HCT116 (cell line): ENCODE results near the gene BOLA3. TPM values are rescaled to one million over a fixed set of nuclear protein-coding genes. Genes with fewer than 3 reads are reported as not detected.

Source experiments
- ATAC-seq: fragments of 200-7000 bp; cut with Tn5 transposase; 2 replicates; pipeline ENCODE4 v1.9.1; 2020; ENCODE audit warnings: mild to moderate bottlenecking, moderate library complexity
- BruUV-seq: library from RNA; stranded (reverse); fragments of 400-500 nt; replicated peaks from 2 replicates; lab custom pipeline; 2021; lab: Mats Ljungman, UMichigan
- CTCF ChIA-PET: fragments of 300-600 bp; sonication (Branson Sonifier 250); formaldehyde crosslinking; loops from one replicate; lab custom pipeline; 2021; ENCODE audit warnings: antibody characterized with exemption; lab: Charles Lee
- POLR2A ChIA-PET: fragments of 300-600, 350-600 bp; sonication (Branson Sonifier 250); formaldehyde crosslinking; loops from one replicate; lab custom pipeline; 2021; ENCODE audit warnings: antibody characterized with exemption; lab: Charles Lee
- RAD21 ChIA-PET, 2 experiments: fragments of 300-600 bp; sonication (Branson Sonifier 250); formaldehyde crosslinking; loops; one replicate each; lab custom pipeline; 2023; ENCODE audit warnings: low total read pairs in 2 of 2; ENCODE audit not compliant: uncharacterized antibody in 2 of 2, unreplicated experiment in 2 of 2, low non-redundant PET in 1 of 2; lab: Charles Lee
- DNase-seq: peaks from one replicate; pipeline ENCODE4 v3.0.0-alpha.2; 2010; ENCODE audit warnings: low read depth, low spot score
- H2AFZ ChIP-seq: fragments of 200-600 bp; shearing (Covaris generic), sonication (generic); 2 replicates; pipeline ENCODE4 v1.6.1; 2017; ENCODE audit warnings: low read depth, mixed run types, mixed read lengths, antibody characterized with exemption, low read length; ENCODE audit not compliant: poor library complexity, severe bottlenecking
- H3K27ac ChIP-seq: 2 replicates; pipeline ENCODE4 v1.5.1; 2012; ENCODE audit warnings: low read depth, low read length
- H3K27me3 ChIP-seq: fragments of 200-600 bp; sonication (generic); 2 replicates; pipeline ENCODE4 v1.6.1; 2016; ENCODE audit warnings: mixed run types, low read length, mixed read lengths; ENCODE audit not compliant: insufficient read depth
- H3K36me3 ChIP-seq, 2 experiments: fragments of 200-500 bp in 1 of 2; fragments of 200-600 bp in 1 of 2; sonication (Bioruptor generic) in 1 of 2; sonication (generic) in 1 of 2; 2 replicates each; pipeline versions ENCODE4 v1.5.1 to v1.6.1; 2014 to 2016; ENCODE audit warnings: low read length in 2 of 2, inconsistent platforms in 1 of 2, mixed read lengths in 1 of 2, mixed run types in 1 of 2; ENCODE audit not compliant: insufficient read depth in 2 of 2, control insufficient read depth in 1 of 2
- H3K4me1 ChIP-seq, 2 experiments: fragments of 200-600 bp in 1 of 2; sonication (generic) in 1 of 2; 2 replicates each; pipeline versions ENCODE4 v1.5.1 to v1.6.1; 2012 to 2017; ENCODE audit warnings: low read length in 2 of 2, inconsistent platforms in 1 of 2, mild to moderate bottlenecking in 1 of 2, mixed read lengths in 1 of 2, mixed run types in 1 of 2, moderate library complexity in 1 of 2; ENCODE audit not compliant: insufficient read depth in 2 of 2, control insufficient read depth in 1 of 2
- H3K4me2 ChIP-seq: fragments of 200-600 bp; sonication (generic); 2 replicates; pipeline ENCODE4 v1.6.1; 2017; ENCODE audit warnings: mixed run types, low read length, mixed read lengths
- H3K4me3 ChIP-seq, 2 experiments: fragments of 200-600 bp in 1 of 2; sonication (generic) in 1 of 2; replicated peaks in 1 of 2; 2 replicates each; pipeline ENCODE4 v1.5.1; 2011 to 2016; ENCODE audit warnings: low read length in 2 of 2, control low read depth in 1 of 2, low read depth in 1 of 2, mild to moderate bottlenecking in 1 of 2, mixed read lengths in 1 of 2, mixed run types in 1 of 2
- H3K79me2 ChIP-seq: fragments of 200-600 bp; sonication (generic); 2 replicates; pipeline ENCODE4 v1.6.1; 2017; ENCODE audit warnings: mild to moderate bottlenecking, mixed run types, low read length, moderate library complexity, mixed read lengths; ENCODE audit not compliant: insufficient read depth
- H3K9ac ChIP-seq: fragments of 200-600 bp; sonication (generic); 2 replicates; pipeline ENCODE4 v1.6.1; 2016; ENCODE audit warnings: low read length, mixed read lengths
- H3K9me2 ChIP-seq: fragments of 200-600 bp; sonication (generic), shearing (Covaris generic); 2 replicates; pipeline ENCODE4 v1.6.1; 2017; ENCODE audit warnings: mixed run types, mild to moderate bottlenecking, moderate library complexity; ENCODE audit not compliant: insufficient read depth
- H3K9me3 ChIP-seq, 2 experiments: fragments of 200-500 bp in 1 of 2; fragments of 200-600 bp in 1 of 2; sonication (Bioruptor generic) in 1 of 2; sonication (generic) in 1 of 2; 2 replicates each; pipeline ENCODE4 v1.6.1; 2014 to 2017; ENCODE audit warnings: low read length in 2 of 2, mixed read lengths in 2 of 2, inconsistent platforms in 1 of 2, low read depth in 1 of 2, mild to moderate bottlenecking in 1 of 2, mixed run types in 1 of 2, moderate library complexity in 1 of 2; ENCODE audit not compliant: control insufficient read depth in 1 of 2, insufficient read depth in 1 of 2
- H4K20me1 ChIP-seq: fragments of 200-600 bp; sonication (generic), shearing (Covaris generic); 2 replicates; pipeline ENCODE4 v1.6.1; 2017; ENCODE audit warnings: mixed run types, mild to moderate bottlenecking, moderate library complexity; ENCODE audit not compliant: insufficient read depth
- CBX3 ChIP-seq: IDR thresholded peaks from 2 replicates; pipeline ENCODE4 v1.6.1; 2012; ENCODE audit warnings: low read depth
- ELF1 ChIP-seq: IDR thresholded peaks from 2 replicates; pipeline ENCODE4 v1.6.1; 2012; ENCODE audit warnings: low read depth, borderline replicate concordance
- EZH2 ChIP-seq: fragments of 200-600 bp; sonication (generic); IDR thresholded peaks from 2 replicates; pipeline ENCODE4 v1.6.1; 2017; ENCODE audit warnings: antibody characterized with exemption, mixed run types
- EZH2phosphoT487 ChIP-seq: fragments of 200-600 bp; IDR thresholded peaks from 2 replicates; pipeline ENCODE4 v1.6.1; 2018; ENCODE audit warnings: antibody characterized with exemption, borderline replicate concordance
- FOSL1 ChIP-seq: IDR thresholded peaks from 2 replicates; pipeline ENCODE4 v1.6.1; 2012; ENCODE audit warnings: low read depth
- JUND ChIP-seq: IDR thresholded peaks from 2 replicates; pipeline ENCODE4 v1.6.1; 2012
- POLR2A ChIP-seq: IDR thresholded peaks from 2 replicates; pipeline ENCODE4 v1.7.0; 2011; ENCODE audit warnings: borderline replicate concordance; ENCODE audit not compliant: insufficient read depth, insufficient read length; ENCODE audit errors: extremely low read depth
- SIN3A ChIP-seq: IDR thresholded peaks from 2 replicates; pipeline ENCODE4 v1.6.1; 2012; ENCODE audit warnings: low read depth
- SRF ChIP-seq: IDR thresholded peaks from 2 replicates; pipeline ENCODE4 v1.6.1; 2012; ENCODE audit warnings: low read depth
- TCF7L2 ChIP-seq: IDR thresholded peaks from 2 replicates; pipeline ENCODE4 v1.7.0; 2011; ENCODE audit warnings: borderline replicate concordance, inconsistent platforms; ENCODE audit not compliant: insufficient read depth, insufficient read length; ENCODE audit errors: extremely low read depth
- YY1 ChIP-seq: IDR thresholded peaks from 2 replicates; pipeline ENCODE4 v1.6.1; 2011; ENCODE audit warnings: low read length, low read depth, moderate library complexity, mild to moderate bottlenecking; ENCODE audit not compliant: insufficient replicate concordance; ENCODE audit errors: extremely low read depth
- ZNF274 ChIP-seq: fragments of 200-500 bp; sonication (Bioruptor generic); IDR thresholded peaks from 2 replicates; pipeline ENCODE4 v1.6.1; 2014; ENCODE audit warnings: mild to moderate bottlenecking, low read depth, low read length, inconsistent platforms
- intact Hi-C: fragments of 100-400 bp; cut with micrococcal nuclease; formaldehyde crosslinking; loops from 2 replicates; pipeline ENCODE4 v1.10.0; 2022
- total RNA-seq: library from RNA; stranded (reverse); gene quantifications from one replicate; pipeline ENCODE4 v1.2.1, GENCODE V29; 2021; ENCODE audit not compliant: unreplicated experiment
- TF ChIP-seq, protein P1 (sequence below): IDR thresholded peaks from 2 replicates; pipeline ENCODE4 v1.6.1; 2012; ENCODE audit warnings: low read depth
- TF ChIP-seq, protein P2 (sequence below): IDR thresholded peaks from 2 replicates; pipeline ENCODE4 v1.6.1; 2011; ENCODE audit warnings: mild to moderate bottlenecking, low read length, moderate library complexity; ENCODE audit not compliant: insufficient replicate concordance; ENCODE audit errors: extremely low read depth

Gene BOLA3
- total RNA-seq, 1 experiment from 2014 or later = 62.9 TPM

DNA sequence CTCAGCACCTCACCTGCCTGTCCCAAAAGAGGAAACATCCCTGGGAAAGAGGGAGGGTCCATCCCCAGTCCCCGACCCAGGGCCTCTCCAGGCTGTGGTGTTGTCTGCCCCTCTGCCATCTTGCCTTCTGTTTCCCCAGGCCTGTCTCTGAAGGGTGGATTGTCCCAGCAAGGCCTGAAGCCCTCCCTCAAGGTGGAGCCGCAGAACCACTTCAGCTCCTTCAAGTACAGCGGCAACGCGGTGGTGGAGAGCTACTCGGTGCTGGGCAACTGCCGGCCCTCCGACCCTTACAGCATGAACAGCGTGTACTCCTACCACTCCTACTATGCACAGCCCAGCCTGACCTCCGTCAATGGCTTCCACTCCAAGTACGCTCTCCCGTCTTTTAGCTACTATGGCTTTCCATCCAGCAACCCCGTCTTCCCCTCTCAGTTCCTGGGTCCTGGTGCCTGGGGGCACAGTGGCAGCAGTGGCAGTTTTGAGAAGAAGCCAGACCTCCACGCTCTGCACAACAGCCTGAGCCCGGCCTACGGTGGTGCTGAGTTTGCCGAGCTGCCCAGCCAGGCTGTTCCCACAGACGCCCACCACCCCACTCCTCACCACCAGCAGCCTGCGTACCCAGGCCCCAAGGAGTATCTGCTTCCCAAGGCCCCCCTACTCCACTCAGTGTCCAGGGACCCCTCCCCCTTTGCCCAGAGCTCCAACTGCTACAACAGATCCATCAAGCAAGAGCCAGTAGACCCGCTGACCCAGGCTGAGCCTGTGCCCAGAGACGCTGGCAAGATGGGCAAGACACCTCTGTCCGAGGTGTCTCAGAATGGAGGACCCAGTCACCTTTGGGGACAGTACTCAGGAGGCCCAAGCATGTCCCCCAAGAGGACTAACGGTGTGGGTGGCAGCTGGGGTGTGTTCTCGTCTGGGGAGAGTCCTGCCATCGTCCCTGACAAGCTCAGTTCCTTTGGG lies 47.2 kb downstream of the BOLA3 start (continued):
- TF ChIP-seq, protein P1, sequence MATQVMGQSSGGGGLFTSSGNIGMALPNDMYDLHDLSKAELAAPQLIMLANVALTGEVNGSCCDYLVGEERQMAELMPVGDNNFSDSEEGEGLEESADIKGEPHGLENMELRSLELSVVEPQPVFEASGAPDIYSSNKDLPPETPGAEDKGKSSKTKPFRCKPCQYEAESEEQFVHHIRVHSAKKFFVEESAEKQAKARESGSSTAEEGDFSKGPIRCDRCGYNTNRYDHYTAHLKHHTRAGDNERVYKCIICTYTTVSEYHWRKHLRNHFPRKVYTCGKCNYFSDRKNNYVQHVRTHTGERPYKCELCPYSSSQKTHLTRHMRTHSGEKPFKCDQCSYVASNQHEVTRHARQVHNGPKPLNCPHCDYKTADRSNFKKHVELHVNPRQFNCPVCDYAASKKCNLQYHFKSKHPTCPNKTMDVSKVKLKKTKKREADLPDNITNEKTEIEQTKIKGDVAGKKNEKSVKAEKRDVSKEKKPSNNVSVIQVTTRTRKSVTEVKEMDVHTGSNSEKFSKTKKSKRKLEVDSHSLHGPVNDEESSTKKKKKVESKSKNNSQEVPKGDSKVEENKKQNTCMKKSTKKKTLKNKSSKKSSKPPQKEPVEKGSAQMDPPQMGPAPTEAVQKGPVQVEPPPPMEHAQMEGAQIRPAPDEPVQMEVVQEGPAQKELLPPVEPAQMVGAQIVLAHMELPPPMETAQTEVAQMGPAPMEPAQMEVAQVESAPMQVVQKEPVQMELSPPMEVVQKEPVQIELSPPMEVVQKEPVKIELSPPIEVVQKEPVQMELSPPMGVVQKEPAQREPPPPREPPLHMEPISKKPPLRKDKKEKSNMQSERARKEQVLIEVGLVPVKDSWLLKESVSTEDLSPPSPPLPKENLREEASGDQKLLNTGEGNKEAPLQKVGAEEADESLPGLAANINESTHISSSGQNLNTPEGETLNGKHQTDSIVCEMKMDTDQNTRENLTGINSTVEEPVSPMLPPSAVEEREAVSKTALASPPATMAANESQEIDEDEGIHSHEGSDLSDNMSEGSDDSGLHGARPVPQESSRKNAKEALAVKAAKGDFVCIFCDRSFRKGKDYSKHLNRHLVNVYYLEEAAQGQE = no peak
- TF ChIP-seq EZH2 (no peak), POLR2A (no peak), JUND (no peak), ZNF274 (no peak), SIN3A (no peak), FOSL1 (no peak), YY1 (no peak), ELF1 (no peak), SRF (no peak), TCF7L2 (no peak)

GRCh38 chr2:74099835-74100234 lies 47.9 kb downstream of the BOLA3 start:
- Histone ChIP-seq H3K27me3 (no peaks in the 10 kb centered on the region), H3K9me2 (no peaks in the 10 kb centered on the region), H3K36me3 (peaks cover 14 to 20% of the 10 kb centered on the region in 2 experiments; a peak in 3 of 4 replicates), H3K4me1 (no peaks in the 10 kb centered on the region), H3K79me2 (no peaks in the 10 kb centered on the region), H3K9me3 (no peaks in the 10 kb centered on the region), H3K4me2 (no peak overlapping the region), H3K4me3 (no peak overlapping the region), H2AFZ (no peak overlapping the region), H3K27ac (no peak overlapping the region), H3K9ac (no peak overlapping the region), H4K20me1 (no peaks in the 10 kb centered on the region)
- POLR2A ChIA-PET = no interaction called here
- CTCF ChIA-PET = no interaction called here
- intact Hi-C loops = no loop called here
- DNase-seq = no peak
- TF ChIP-seq, protein P1 = no peak
- no peak for TF ChIP-seq JUND
- TF ChIP-seq EZH2 = no peak
- TF ChIP-seq, protein P2, sequence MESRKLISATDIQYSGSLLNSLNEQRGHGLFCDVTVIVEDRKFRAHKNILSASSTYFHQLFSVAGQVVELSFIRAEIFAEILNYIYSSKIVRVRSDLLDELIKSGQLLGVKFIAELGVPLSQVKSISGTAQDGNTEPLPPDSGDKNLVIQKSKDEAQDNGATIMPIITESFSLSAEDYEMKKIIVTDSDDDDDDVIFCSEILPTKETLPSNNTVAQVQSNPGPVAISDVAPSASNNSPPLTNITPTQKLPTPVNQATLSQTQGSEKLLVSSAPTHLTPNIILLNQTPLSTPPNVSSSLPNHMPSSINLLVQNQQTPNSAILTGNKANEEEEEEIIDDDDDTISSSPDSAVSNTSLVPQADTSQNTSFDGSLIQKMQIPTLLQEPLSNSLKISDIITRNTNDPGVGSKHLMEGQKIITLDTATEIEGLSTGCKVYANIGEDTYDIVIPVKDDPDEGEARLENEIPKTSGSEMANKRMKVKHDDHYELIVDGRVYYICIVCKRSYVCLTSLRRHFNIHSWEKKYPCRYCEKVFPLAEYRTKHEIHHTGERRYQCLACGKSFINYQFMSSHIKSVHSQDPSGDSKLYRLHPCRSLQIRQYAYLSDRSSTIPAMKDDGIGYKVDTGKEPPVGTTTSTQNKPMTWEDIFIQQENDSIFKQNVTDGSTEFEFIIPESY = no peak
- TF ChIP-seq EZH2phosphoT487 = no peak
- TF ChIP-seq CBX3 = no peak
- no peak for TF ChIP-seq TCF7L2
- TF ChIP-seq ELF1 = no peak
- no peak for ATAC-seq
- BruUV-seq = no TSS peak
- RAD21 ChIA-PET = no interaction called here
